GM23248 (cell line): ENCODE results near the gene ZKSCAN1.
"Not testable (repeated sequence)": the region's sequence is repeated elsewhere in the genome, so short reads cannot be mapped to it uniquely, and the experiment has no call there.

Source experiments
- EZH2 ChIP-seq: fragments of 200-600 bp; sonication (generic); IDR thresholded peaks from 2 replicates; pipeline ENCODE4 v1.6.1; 2018; ENCODE audit warnings: antibody characterized with exemption, mild to moderate bottlenecking; ENCODE audit not compliant: insufficient read depth, poor library complexity, severe bottlenecking
- EZH2phosphoT487 ChIP-seq: fragments of 200-600 bp; sonication (generic); IDR thresholded peaks from 2 replicates; pipeline ENCODE4 v1.6.1; 2018; ENCODE audit warnings: antibody characterized with exemption, moderate library complexity, mild to moderate bottlenecking, low read depth; ENCODE audit not compliant: insufficient read depth

DNA sequence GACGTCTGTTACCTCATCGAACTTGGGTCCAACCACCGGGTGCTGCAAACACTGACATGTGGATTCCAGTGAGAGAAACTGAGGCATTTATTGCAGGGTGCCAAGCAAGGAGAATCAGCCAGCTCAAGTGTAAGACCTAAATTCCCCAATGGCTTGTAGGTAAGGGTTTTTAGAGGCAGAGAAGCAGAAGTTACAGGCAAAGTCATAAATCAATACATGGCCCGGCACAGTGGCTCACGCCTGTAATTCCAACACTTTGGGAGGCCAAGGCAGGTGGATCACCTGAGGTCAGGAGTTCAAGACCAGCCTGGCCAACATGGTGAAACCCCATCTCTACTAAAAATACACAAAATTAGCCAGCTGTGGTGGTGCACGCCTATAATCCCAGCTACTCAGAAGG is 23.9 kb upstream of the ZKSCAN1 start:
- TF ChIP-seq EZH2, EZH2phosphoT487: not testable (repeated sequence)
